Activated gamma-delta T cell treated with Interleukin-2 at 50 U/mL for 16 hours (primary cell): ENCODE results near the gene CLSTN3.
"Not testable (repeated sequence)": the region's sequence is repeated elsewhere in the genome, so short reads cannot be mapped to it uniquely, and the experiment has no call there.

ENCODE experiments used
- DNase-seq: peaks from one replicate; pipeline ENCODE4 v3.0.0-alpha.2; 2020

CLSTN3 gene

DNA sequence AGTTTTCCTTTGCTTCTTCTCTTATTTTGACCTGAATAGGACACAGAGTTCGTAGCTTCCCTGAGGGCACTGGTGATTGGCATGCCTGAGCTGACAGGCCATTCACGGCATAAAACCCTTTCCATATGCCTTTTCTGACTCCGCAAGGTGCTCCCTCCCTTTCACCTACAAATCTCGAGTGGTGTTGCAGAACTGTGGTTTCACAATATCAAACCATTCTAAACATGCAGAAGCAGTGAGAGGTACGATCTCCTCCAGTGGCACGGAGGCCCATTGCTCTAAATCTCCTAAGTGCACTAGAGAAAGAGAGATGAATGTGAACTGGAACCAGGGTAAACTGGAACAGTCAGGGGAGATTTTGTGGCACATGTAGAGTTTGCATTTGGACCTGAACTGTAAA lies 23.9 kb downstream of the CLSTN3 start:
- DNase-seq, result no peak

GRCh38 chr12:7154901-7155470 lies 24.8 kb downstream of the CLSTN3 start:
- no peak for DNase-seq

DNA sequence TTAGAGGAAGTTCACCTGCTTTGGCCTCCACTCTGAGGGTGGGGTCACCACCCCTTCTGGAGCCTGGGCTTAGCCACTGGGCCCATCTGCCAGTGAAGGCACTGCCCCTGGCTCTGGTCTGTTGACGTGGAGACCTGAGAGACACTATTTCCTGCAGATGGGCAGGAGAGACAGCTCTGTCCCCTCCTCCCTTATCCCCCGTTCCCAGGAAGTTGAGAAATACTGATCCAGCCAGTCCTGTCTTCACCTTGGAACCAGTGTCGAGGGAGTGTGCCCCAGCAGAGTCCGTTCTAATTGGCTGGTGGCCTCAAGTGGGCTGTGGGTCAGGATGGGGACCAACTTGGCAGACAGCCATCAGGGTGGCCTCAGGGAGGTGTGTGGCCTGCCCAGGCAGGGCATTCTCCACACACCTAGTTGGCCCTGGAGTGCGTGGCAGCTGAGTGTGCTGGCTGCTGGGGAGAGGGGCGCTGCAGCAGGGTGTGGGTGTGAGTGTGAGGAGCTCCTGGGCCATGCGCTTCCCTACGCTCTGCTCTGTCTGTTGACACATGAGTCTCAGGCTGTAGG lies 25.4 kb downstream of the CLSTN3 start:
- no peak for DNase-seq

DNA sequence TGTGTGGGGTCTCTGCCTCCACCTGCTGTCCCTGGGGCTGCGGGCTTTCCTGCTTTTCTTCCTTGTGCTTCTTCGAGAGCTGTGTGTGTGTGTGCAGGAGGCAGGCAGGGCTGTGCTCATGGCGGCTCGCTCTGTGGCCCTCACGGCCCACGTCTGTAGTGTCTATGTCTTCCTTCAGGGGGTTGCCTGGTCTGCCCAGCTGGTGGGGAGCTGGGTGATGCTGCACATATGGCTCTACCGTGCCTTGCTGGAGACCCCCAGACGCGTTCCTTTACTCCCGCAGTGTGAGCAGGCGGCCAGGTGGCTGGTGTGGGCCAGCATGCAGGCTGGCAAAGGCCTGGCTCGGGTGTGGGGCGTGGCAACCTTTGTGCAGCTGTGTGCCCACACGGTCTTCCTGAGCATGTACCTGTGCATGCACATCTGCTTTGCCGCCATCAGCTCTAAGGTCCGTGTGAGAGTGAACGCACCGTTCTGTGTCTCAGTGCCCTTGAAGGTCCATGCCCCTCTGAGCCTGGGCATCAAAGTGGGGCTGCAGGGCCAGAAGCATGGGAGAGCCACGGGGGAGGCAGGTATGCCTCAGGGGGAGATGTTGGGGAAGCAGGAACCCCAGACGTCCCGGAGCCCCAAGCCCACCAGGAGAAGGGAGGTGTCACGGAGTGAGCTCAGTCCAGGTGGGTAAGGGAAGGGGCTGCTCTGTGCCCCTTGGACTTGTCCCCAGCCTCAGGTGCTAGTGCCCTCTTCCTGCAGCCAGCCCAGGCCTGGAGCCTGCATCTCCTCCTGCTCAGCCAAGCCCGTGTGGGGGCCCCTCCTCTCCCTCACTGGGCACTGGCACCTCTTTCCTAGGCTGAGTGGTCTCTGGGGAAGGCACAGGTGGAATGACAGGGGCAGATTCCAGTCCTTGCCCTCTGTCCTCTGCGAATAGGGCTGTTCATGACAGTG lies 26.4 kb downstream of the CLSTN3 start:
- no peak for DNase-seq

GRCh38 chr12:7157391-7157790 lies 27.2 kb downstream of the CLSTN3 start:
- no peak for DNase-seq

DNA sequence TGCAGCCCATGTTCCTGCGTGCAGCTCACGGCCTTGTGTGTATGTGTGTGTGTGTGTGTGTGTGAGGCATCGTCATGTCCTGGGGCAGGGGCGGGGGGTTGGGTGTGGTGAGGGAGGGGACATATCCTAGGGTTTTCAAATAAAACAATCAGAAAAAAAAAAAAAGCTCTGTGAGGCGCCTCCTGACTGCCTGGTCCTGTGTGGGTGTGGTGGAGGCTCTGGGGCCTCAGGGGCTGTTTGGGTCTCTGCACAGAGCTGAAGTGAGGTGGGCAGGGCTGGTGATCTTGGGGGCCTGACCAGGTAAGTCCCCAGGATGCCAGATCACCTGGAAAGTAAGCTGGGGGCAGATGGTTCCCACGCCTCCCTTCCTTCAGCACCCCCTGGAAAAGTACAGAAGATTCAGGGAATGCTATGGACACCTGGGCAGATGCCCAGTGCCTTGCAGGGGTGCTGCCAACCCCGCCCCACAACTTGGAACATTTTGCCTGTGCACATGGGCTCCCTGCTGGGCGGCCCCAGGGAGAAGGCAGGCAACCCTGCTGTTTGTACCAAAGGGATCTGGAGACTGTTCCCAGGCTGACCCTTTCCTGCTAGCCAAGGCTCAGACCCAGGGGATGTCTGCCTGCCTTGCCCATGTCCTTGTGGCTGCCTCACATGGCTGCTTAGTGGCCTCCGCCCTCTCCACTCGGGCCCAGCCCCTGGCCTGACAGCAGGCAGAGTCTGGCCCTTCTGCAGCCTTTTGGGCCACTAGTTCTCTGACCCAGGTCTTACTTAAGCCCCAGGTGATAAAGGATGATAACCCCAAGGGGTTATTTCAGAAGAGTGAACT lies 28.8 kb downstream of the CLSTN3 start:
- DNase-seq, result no peak

DNA sequence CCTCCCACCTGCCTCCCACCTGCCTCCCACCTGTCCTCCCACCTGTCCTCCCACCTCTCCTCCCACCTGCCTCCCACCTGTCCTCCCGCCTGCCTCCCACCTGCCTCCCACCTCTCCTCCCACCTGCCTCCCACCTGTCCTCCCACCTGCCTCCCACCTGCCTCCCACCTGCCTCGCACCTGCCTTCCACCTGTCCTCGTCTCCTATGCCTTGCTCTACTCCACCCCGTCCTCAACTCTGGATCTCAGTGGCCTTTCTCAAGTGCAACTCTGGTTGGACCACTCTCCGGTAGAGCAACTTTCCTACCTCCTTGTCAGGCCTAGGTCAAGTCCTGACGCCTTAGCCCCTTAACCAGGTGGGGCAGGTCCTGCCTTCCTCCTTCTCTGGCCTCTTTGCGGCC lies 30.0 kb downstream of the CLSTN3 start:
- DNase-seq, result no peak

GRCh38 chr12:7161327-7161726 lies 31.2 kb downstream of the CLSTN3 start:
- no peak for DNase-seq

DNA sequence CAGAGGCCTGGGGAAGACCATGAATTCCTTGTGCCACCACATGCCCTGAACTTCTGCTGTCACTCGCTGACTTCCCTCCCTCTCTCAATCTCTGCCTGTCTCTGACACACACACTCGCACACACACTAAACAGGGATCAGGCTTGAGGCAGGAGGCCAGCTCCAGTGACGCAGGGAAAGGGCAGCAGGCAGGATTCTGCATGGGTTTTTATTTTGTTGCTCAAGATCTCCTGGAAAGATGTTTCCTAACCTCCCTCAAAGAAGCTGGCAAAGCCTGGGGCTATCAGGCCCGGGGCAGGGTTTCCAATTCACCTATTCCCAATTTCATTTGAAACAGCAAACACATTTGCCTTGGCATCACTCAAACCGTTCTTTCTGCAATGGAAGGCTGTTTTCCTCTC lies 31.6 kb downstream of the CLSTN3 start:
- no peak for DNase-seq

DNA sequence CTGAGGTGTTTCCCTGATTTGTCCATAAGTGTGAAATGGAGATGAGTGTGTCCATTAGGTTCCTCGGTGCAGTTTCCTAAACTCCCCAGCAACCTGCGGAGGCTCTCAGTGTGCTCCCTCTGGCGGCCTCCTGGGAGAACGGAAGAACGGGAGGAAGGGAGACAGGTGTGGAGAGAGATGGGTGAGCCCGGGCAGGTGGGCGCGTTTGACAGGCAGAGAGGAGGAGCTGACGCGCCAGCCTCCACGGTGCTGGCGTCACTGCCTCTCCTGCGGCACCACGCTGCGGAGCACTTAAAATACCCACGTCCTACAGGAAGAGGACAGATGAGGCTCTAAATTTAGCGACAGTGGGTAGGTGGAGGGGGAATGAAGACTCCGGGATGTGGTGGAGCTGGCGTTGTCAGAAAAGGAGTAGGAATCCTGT lies 32.5 kb downstream of the CLSTN3 start:
- no peak for DNase-seq

DNA sequence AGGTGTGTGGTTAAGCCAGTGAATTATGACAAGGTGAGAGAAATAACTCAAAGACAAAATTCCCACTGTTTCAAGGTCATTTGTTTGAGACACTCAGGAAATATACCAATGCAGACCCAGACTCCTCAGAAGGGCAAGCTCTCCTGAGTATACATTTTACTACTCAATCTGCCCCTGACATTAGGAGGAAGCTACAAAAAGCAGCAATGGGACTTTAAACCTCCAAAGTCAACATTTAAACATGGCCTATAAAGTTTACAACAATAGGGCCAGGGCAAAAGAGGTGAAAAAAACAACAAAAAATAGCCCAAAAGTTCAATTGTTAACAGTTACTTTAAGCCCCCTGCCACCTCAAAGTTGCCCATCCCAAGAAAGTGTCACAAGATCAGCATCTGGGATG lies 39.8 kb downstream of the CLSTN3 start:
- DNase-seq, result no peak

DNA sequence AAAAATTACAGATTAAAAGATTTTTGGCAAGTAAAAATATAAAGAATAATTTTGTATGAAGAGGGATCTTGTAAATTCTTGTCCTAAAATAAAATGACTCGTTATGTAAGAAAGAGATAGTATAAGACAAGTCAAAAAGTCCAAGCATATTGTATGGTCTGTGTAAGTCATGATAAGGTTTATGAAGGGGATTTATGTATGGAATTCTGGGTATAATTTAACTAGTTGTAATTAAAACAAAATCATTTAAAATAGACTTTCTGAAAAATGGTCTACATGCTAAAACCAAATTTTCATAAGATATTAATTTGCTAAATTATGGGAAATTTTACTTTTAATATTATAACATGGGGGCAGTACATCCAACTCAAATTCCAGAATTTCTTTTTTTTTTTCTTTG lies 41.7 kb downstream of the CLSTN3 start:
- no peak for DNase-seq

GRCh38 chr12:7175493-7175892 lies 45.3 kb downstream of the CLSTN3 start:
- DNase-seq, result no peak

DNA sequence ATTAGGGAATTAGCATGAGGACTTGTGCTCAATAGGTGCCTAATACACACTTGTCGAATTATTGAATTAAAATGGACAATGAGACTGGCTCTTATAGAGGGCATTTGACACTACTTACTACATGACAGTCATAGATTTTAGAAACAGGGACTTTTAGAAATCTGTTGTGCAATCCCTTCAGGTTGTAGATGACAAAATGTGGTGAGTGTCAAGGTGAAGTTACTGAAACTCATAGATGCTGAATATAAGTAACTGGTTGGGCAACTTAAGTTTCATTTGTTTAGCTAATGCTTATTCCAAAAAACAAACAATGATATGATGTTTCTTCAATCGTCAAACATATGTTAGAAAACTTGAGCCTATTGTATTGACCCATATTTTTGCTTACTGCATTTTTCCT lies 46.4 kb downstream of the CLSTN3 start:
- no peak for DNase-seq

DNA sequence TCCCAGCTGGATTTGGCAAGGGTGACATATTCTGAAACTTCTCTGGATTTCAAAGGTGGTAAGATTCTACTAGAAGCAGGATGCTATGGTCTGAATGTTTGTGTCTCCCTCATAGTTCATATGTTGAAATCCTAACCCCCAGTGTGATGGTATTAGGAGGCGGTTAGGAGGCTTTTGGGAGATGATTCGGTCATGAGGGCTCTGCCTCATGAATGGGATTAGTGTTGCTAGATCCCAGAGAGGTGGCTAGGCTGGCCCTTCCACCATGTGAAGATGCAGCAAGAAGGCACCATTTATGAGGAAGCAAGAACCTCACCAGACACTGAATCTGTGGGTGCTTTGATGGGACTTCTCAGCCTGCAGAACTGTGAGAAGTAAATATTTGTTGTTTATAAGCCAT lies 48.3 kb downstream of the CLSTN3 start:
- no peak for DNase-seq

- no peak for DNase-seq
These were observed 50.5 kb downstream of the CLSTN3 start for GRCh38 chr12:7180685-7181084.

DNA sequence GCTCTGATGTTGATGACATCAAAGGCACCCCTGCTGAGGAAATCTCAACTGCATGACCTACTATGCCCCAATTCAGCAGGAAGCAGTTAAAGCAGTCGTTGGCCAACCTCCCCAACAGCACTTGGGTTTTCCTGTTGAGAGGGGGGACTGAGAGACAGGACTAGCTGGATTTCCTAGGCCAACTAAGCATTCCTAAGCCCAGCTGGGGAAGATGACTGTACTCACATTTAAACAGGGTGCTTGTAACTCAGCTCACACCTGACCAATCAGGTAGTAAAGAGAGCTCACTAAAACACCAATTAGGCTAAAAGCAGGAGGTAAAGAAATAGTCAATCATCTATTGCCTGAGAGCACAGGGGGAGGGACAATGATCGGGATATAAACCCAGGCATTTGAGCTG lies 55.9 kb downstream of the CLSTN3 start:
- not testable (repeated sequence) for DNase-seq

DNA sequence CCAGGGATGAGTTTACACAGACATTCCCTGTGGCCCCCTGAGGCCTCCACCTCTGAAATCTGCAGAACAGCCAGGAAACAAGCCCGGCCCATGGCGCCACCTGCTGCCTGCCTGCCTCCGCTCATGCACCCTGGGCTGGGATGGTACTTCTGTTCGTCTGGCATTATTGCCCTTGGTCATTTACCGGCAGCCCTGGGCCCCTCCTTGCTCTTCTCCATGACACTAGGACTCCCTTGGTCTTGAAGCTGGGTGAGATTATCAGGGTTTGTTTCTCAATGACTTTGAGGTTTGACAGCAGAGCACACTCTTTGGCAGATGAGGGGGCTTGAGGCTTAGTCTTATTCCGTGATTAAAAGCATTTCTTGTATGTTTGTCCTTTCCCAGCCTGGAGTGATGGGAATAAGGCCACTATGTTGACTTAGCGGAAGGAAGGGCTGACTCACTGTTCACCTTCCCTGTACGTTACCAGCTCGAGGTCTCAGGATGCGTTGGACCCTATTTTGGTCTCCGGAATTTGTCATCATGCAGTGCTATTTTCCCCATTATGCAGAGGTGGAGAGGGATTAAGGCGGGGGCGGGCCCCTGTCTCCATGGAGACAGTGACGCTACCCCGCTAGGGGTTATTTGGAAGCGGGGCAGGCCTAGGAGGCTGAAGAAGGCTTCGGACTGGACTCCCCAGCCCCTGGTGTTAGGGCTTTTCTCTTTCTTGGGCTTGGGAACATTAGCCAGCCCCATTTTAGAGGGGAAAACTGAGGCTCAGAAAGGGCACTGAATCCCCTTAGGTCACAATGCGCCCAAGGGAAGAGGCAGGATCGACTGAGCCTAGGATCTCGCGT lies 58.6 kb downstream of the CLSTN3 start:
- DNase-seq, result peak; percentile 53

- peak; percentile 77 for DNase-seq
These were observed 59.5 kb downstream of the CLSTN3 start, which contains the start of gene PEX5 for GRCh38 chr12:7189398-7190267. PEX5 (plus strand) TSS chr12:7189686; CDS start chr12:7190378, 692 bp downstream.

- DNase-seq, result peak; percentile 13
These were observed 60.3 kb downstream of the CLSTN3 start for GRCh38 chr12:7190268-7191055.
